BJ (cell line): ENCODE results near the gene TUBA8. TPM values are rescaled to one million over a fixed set of nuclear protein-coding genes. Genes with fewer than 3 reads are reported as not detected.
"Not testable (repeated sequence)": the region's sequence is repeated elsewhere in the genome, so short reads cannot be mapped to it uniquely, and the experiment has no call there.

Experiments used
- CTCF ChIA-PET: fragments of 350-600 bp; formaldehyde crosslinking; extraction: SDS; loops from one replicate; lab custom pipeline; 2021; ENCODE audit warnings: antibody characterized with exemption, inconsistent platforms; lab: Yijun Ruan, JAX
- POLR2A ChIA-PET: fragments of 300-600 bp; sonication (Branson Sonifier 250); formaldehyde crosslinking; extraction: SDS; loops from one replicate; lab custom pipeline; 2021; ENCODE audit warnings: antibody characterized with exemption; lab: Charles Lee
- DNase-seq: peaks from one replicate; pipeline ENCODE4 v3.0.0-alpha.2; 2011; ENCODE audit warnings: low read depth
- H3K27me3 ChIP-seq: 2 replicates; pipeline ENCODE4 v1.6.0; 2011; ENCODE audit warnings: low read length; ENCODE audit not compliant: control insufficient read depth, insufficient read depth
- H3K36me3 ChIP-seq: 2 replicates; pipeline ENCODE4 v1.5.1; 2011; ENCODE audit warnings: low read length; ENCODE audit not compliant: control insufficient read depth, insufficient read depth
- H3K4me3 ChIP-seq: 2 replicates; pipeline ENCODE4 v1.5.1; 2011; ENCODE audit warnings: low read depth, mild to moderate bottlenecking, control low read depth, low read length
- CTCF ChIP-seq: IDR thresholded peaks from 2 replicates; pipeline ENCODE4 v1.5.1; 2011; ENCODE audit warnings: low read depth, mild to moderate bottlenecking, control low read depth, inconsistent platforms, low read length, moderate library complexity; ENCODE audit not compliant: insufficient read depth
- polyA plus RNA-seq: library from polyadenylated mRNA; depleted of rRNA; stranded (reverse); fragments of >200 nt; gene quantifications from 2 replicates; pipeline ENCODE4 v1.2.3, GENCODE V29; 2011

Gene TUBA8
- polyA plus RNA-seq, 1 experiment: 1.3 TPM

GRCh38 chr22:18071968-18072310 lies 38.7 kb upstream of the TUBA8 start:
- no peaks in the 10 kb centered on the region for H3K36me3 ChIP-seq
- H3K27me3 ChIP-seq: no peaks in the 10 kb centered on the region
- TF ChIP-seq CTCF: no peak
- DNase-seq: no peak
- CTCF ChIA-PET: interaction anchor here (0.7 to 7.3 kb wide), 7 partner anchors 9 to 239 kb away, joined by 3 to 172 read pairs (median 3); no protein-coding TSS in a partner anchor
- no peak overlapping the region for H3K4me3 ChIP-seq
- POLR2A ChIA-PET: no interaction called here

GRCh38 chr22:18073467-18073866 lies 37.1 kb upstream of the TUBA8 start:
- no peak for DNase-seq
- Histone ChIP-seq H3K36me3 (no peaks in the 10 kb centered on the region), H3K27me3 (no peaks in the 10 kb centered on the region), H3K4me3 (no peak overlapping the region)
- no peak for TF ChIP-seq CTCF
- POLR2A ChIA-PET: no interaction called here
- CTCF ChIA-PET: interaction anchor here (1.1 to 7.3 kb wide), 4 partner anchors 22 to 241 kb away, joined by 3 to 172 read pairs (median 26); no protein-coding TSS in a partner anchor

- H3K27me3 ChIP-seq, H3K4me3 ChIP-seq, POLR2A ChIA-PET, H3K36me3 ChIP-seq, DNase-seq: not testable (repeated sequence)
- CTCF ChIA-PET: interaction anchor here (1.0 to 7.3 kb wide), 4 partner anchors 49 to 241 kb away, joined by 3 to 172 read pairs (median 26); no protein-coding TSS in a partner anchor
These were observed 36.7 kb upstream of the TUBA8 start for GRCh38 chr22:18073927-18074326.

- ChIA-PET CTCF (interaction anchor here (1.0 to 7.3 kb wide), 38 partner anchors 7 to 517 kb away, joined by 3 to 172 read pairs (median 5); partner anchors contain the start of gene MICAL3), POLR2A (no interaction called here)
- no peaks in the 10 kb centered on the region for H3K36me3 ChIP-seq
- H3K27me3 ChIP-seq: no peaks in the 10 kb centered on the region
- TF ChIP-seq CTCF: no peak
- DNase-seq: no peak
- no peak overlapping the region for H3K4me3 ChIP-seq
These were observed 35.4 kb upstream of the TUBA8 start for GRCh38 chr22:18075101-18075719.

- no peaks in the 10 kb centered on the region for H3K27me3 ChIP-seq
- H3K4me3 ChIP-seq: no peak overlapping the region
- ChIA-PET CTCF (interaction anchor here (0.6 to 7.3 kb wide), 57 partner anchors 8 to 517 kb away, joined by 3 to 172 read pairs (median 4); partner anchors contain the start of gene MICAL3), POLR2A (interaction anchor here (0.6 kb wide), 1 partner anchor 22 kb away, joined by 4 read pairs; no protein-coding TSS in a partner anchor)
- no peaks in the 10 kb centered on the region for H3K36me3 ChIP-seq
- peak; percentile 77 for TF ChIP-seq CTCF
- peak; percentile 50 for DNase-seq
These were observed 34.7 kb upstream of the TUBA8 start for GRCh38 chr22:18075720-18076497.
